Measurements from ENCODE around the gene HRH1. TPM values are rescaled to one million over a fixed set of nuclear protein-coding genes. Genes with fewer than 3 reads are reported as not detected.

The HRH1 gene
- total RNA-seq, 1 experiment from 2014 or later = 7.0 TPM

DNA sequence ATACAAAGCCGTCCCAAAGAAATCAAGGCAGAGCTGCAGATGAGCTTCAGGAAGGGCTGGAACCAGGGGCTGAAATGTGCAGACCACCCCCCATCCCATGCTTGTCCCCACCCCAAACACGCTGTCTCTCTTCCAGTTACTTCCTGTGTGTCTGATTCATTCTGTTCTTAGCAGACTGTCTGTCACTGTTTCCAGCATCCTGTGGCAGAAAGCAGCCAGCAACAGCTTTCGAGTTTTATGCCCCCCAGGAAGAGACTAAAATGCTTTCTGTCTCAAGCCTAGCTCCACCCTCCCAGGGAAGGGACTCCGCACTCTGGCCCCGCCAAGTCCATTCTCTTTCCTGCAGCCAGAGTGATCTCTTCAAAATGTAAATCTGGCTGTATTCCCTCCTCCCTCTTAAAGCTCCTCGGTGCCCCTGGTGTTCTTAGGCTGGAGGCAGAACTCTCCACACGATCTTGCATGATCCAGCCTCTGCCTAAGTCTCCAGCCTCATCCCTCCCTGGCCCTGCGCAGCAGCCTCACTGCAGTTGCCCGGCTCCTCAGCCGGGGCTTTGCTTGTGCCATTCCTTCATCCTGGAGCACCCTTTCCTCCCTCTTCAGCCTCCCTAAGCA lies 41.5 kb downstream of the HRH1 start:
- Histone ChIP-seq H2AFZ (ENCODE audit: low read depth, low read length, poor library complexity, severe bottlenecking) (no peak overlapping the region), H4K20me1 (ENCODE audit: insufficient read depth) (no peaks in the 10 kb centered on the region), H3K79me2 (ENCODE audit: insufficient read depth, low read length) (peaks cover 5% of the 10 kb centered on the region; the same call in 1 of the 2 replicates), H3K4me1 (ENCODE audit: control insufficient read depth in 1 of 2, insufficient read depth in 2 of 2, low read length in 2 of 2) (peaks cover under 1 to 30% of the 10 kb centered on the region in 2 experiments; a peak in 3 of 4 replicates), H3K27ac (ENCODE audit: low read depth, low read length) (no peak overlapping the region), H3K4me3 (replicated peaks in 1 of 2; ENCODE audit: low read depth in 1 of 2, low read length in 2 of 2) (no peak overlapping the region), H3K4me2 (ENCODE audit: low read length) (peak overlapping the region; percentile 33), H3K9me2 (ENCODE audit: insufficient read depth) (no peaks in the 10 kb centered on the region), H3K9ac (ENCODE audit: low read length) (no peak overlapping the region), H3K36me3 (ENCODE audit: control insufficient read depth in 1 of 2, insufficient read depth in 2 of 2, low read length in 2 of 2) (peaks cover 0 to 6% of the 10 kb centered on the region in 2 experiments; a peak in 1 of 4 replicates), H3K27me3 (ENCODE audit: insufficient read depth, low read length) (no peaks in the 10 kb centered on the region), H3K9me3 (ENCODE audit: control insufficient read depth in 1 of 2, insufficient read depth in 1 of 2, low read depth in 1 of 2, low read length in 2 of 2) (no peaks in the 10 kb centered on the region)
- no peak for DNase-seq (ENCODE audit: low read depth, low spot score)
- BruUV-seq (replicated peaks) = no TSS peak
- ChIA-PET RAD21 (ENCODE audit: low non-redundant PET in 1 of 2, low total read pairs in 2 of 2, uncharacterized antibody in 2 of 2, unreplicated experiment in 2 of 2) (no interaction called here), POLR2A (interaction anchor here (1.7 kb wide), 1 partner anchor 18 kb away, joined by 3 read pairs; no protein-coding TSS in a partner anchor), CTCF (interaction anchor here (1.4 kb wide), 1 partner anchor 10 kb away, joined by 6 read pairs; no protein-coding TSS in a partner anchor)
- intact Hi-C loops (cut with micrococcal nuclease) = no loop called here
- ATAC-seq = peak; percentile 67
- TF ChIP-seq, protein P1, sequence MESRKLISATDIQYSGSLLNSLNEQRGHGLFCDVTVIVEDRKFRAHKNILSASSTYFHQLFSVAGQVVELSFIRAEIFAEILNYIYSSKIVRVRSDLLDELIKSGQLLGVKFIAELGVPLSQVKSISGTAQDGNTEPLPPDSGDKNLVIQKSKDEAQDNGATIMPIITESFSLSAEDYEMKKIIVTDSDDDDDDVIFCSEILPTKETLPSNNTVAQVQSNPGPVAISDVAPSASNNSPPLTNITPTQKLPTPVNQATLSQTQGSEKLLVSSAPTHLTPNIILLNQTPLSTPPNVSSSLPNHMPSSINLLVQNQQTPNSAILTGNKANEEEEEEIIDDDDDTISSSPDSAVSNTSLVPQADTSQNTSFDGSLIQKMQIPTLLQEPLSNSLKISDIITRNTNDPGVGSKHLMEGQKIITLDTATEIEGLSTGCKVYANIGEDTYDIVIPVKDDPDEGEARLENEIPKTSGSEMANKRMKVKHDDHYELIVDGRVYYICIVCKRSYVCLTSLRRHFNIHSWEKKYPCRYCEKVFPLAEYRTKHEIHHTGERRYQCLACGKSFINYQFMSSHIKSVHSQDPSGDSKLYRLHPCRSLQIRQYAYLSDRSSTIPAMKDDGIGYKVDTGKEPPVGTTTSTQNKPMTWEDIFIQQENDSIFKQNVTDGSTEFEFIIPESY (IDR thresholded peaks at IDR 0.05; ENCODE audit: extremely low read depth, insufficient replicate concordance, low read length) = no peak
- TF ChIP-seq ELF1 (IDR thresholded peaks at IDR 0.05; ENCODE audit: borderline replicate concordance, low read depth) (no peak), YY1 (IDR thresholded peaks at IDR 0.05; ENCODE audit: extremely low read depth, insufficient replicate concordance, low read depth, low read length) (no peak), EZH2phosphoT487 (IDR thresholded peaks at IDR 0.05; ENCODE audit: borderline replicate concordance) (no peak), SRF (IDR thresholded peaks at IDR 0.05; ENCODE audit: low read depth) (no peak), EZH2 (IDR thresholded peaks at IDR 0.05) (no peak), ZFX (IDR thresholded peaks at IDR 0.05) (no peak), RAD21 (IDR thresholded peaks at IDR 0.05; ENCODE audit: low read depth) (no peak), SP1 (IDR thresholded peaks at IDR 0.05; ENCODE audit: low read depth) (no peak), POLR2A (IDR thresholded peaks at IDR 0.05; ENCODE audit: borderline replicate concordance, extremely low read depth, insufficient read depth, insufficient read length) (no peak), SIN3A (IDR thresholded peaks at IDR 0.05; ENCODE audit: low read depth) (no peak), FOSL1 (IDR thresholded peaks at IDR 0.05; ENCODE audit: low read depth) (no peak)
- TF ChIP-seq, protein P2, sequence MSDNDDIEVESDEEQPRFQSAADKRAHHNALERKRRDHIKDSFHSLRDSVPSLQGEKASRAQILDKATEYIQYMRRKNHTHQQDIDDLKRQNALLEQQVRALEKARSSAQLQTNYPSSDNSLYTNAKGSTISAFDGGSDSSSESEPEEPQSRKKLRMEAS (IDR thresholded peaks at IDR 0.05) = no peak

Data from HCT116 (cell line).